ENCODE data around the gene KRT77. TPM values are rescaled to one million over a fixed set of nuclear protein-coding genes. Genes with fewer than 3 reads are reported as not detected.

Gene KRT77
- total RNA-seq, 1 experiment from 2014 or later = not detected

DNA sequence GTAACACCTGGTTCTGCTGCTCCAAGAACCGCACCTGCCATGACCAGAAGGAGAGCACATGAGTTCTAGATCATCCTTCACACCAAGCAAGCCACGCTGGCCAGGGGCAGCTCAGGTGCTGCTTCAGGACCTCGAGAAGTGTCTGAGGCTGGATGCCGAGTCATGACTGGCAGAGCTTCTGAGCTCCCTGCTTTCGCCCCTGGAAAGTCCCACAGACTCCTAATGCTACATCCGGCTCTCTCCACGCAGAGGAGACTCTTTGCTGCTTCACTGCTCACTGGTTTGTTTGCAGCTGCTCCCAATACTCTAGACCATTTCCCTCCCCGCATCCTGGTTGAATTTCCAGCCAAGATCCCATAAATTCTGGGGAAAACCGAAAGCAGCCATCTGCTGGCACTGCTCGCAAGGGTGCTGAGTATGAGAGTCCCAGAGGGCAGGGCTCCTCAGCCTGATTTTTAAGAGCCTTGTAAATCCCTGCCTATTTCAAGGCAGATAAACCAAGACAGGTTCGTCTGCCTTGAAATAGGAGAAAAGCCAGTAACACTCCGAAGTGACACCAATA lies 52.7 kb downstream of the KRT77 start:
- DNase-seq (ENCODE audit: low read depth, low spot score) = no peak

DNA sequence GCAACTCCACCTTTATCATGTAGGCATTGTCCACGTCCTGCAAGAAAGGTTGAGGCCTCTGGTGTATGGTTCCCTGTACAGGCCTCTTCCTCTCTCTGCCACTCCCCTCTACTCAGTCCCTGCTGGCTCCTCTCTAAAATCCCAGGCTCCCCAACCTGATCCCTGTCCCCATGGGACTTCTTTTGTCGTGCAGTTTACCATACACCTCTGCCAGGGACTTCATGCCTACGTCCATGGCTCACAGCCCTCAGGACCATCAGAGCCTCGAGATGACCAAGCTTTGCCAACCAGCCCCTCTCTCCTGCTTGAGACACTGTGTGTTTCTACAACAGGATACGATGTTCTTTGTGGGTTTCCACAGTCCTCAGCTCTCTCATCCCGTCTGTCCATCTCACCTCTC lies 54.3 kb downstream of the KRT77 start:
- in situ Hi-C loops (cut with HindIII; ENCODE audit: low pct_unique_long_range_greater_than_20kb, low sequenced_read_pairs) = loop anchor here (25.0 kb wide), 1 partner anchor 138 kb away; the partner anchor contains the start of genes KRT3 and KRT76

More for the DNA sequence above, 52.7 kb downstream of the KRT77 start:
- in situ Hi-C loops (cut with HindIII; ENCODE audit: low pct_unique_long_range_greater_than_20kb, low sequenced_read_pairs) = no loop called here

DNA sequence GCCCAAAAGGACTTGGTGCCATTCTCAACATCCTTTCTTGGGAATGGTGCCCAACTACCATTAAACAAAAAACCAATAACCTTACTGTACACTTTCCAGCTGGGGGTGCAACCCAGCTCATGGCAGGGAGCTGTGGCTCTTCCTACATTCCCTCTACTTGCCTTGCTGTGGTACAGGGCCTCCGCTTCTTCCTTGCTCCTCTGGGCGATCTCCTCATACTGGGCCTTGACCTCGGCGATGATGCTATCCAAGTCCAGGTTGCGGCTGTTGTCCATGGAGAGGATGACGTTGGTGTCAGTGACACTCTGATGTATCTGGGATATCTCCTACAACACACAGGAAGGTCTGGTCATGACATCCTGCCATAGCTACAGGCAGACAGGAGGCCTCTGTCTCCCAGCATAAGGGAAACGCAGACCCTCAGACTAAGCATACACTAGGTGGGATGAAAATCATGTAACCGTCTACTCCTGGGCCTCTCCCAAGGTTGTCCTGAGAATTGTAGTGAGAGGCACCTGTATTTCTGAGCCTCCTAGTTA lies 55.2 kb downstream of the KRT77 start:
- DNase-seq (ENCODE audit: low read depth, low spot score) = no peak
- in situ Hi-C loops (cut with HindIII; ENCODE audit: low pct_unique_long_range_greater_than_20kb, low sequenced_read_pairs) = loop anchor here (25.0 kb wide), 1 partner anchor 139 kb away; the partner anchor contains the start of genes KRT3 and KRT76

More for the DNA sequence above, 54.3 kb downstream of the KRT77 start:
- DNase-seq (ENCODE audit: low read depth, low spot score) = no peak

DNA sequence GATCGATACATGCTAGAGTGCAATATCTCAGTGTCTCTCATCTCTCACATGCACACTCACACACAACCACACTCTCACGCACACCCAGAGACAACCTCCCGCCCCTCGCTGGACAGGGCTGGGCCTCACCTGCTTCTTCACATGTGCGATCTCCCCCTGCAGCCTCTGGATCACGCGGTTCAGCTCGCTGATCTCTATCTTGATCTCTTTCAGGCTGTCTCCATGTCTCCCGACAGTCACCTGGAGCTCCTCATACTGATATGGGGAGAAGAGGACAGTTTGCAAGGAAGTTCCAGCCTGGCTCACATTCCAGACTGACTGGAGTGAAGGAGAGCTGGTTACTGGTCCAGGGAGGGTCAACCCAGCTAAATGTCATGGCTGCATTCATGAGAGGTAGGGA lies 55.7 kb downstream of the KRT77 start:
- DNase-seq (ENCODE audit: low read depth, low spot score) = no peak
- in situ Hi-C loops (cut with HindIII; ENCODE audit: low pct_unique_long_range_greater_than_20kb, low sequenced_read_pairs) = loop anchor here (25.0 kb wide), 1 partner anchor 140 kb away; the partner anchor contains the start of genes KRT3 and KRT76

DNA sequence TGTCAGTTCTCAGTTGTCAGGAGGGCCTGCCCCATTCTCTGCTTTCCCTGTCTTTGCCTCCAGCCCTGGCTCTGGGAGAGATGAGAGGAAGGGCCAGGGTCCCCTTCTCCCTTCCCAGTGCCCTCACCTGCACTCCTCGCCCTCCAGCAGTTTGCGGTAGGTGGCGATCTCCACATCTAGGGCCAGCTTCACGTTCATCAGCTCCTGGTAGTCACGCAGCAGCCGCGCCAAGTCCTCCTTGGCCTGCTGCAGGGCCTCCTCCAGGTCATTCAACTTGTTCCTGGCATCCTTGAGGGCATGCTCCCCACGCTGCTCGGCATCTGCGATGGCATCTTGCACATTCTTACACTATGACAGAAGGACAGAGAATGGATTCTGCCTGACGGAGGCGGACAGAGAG lies 56.7 kb downstream of the KRT77 start:
- in situ Hi-C loops (cut with HindIII; ENCODE audit: low pct_unique_long_range_greater_than_20kb, low sequenced_read_pairs) = loop anchor here (25.0 kb wide), 1 partner anchor 141 kb away; the partner anchor contains the start of genes KRT3 and KRT76
- no peak for DNase-seq (ENCODE audit: low read depth, low spot score)

DNA sequence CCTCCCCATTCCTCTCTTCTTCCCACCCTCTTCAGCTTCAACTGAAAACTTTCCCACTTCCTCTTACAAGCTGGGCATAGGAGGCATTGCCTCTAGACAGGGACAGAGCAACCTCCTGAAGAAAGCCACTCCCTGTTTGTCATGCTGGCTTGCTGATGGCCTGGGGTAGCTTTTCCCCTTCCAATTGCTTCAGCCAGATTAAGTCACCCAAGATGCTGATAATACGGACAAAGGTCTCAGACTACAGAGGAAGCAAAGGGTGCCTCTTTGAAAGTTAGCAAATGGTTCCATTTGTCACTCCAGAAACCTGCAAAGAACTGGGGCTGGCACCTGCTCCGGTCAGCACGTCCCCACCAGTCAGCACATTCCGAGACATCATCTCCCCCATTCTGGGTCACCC lies 57.3 kb downstream of the KRT77 start:
- no peak for DNase-seq (ENCODE audit: low read depth, low spot score)
- in situ Hi-C loops (cut with HindIII; ENCODE audit: low pct_unique_long_range_greater_than_20kb, low sequenced_read_pairs) = loop anchor here (25.0 kb wide), 1 partner anchor 141 kb away; the partner anchor contains the start of genes KRT3 and KRT76

DNA sequence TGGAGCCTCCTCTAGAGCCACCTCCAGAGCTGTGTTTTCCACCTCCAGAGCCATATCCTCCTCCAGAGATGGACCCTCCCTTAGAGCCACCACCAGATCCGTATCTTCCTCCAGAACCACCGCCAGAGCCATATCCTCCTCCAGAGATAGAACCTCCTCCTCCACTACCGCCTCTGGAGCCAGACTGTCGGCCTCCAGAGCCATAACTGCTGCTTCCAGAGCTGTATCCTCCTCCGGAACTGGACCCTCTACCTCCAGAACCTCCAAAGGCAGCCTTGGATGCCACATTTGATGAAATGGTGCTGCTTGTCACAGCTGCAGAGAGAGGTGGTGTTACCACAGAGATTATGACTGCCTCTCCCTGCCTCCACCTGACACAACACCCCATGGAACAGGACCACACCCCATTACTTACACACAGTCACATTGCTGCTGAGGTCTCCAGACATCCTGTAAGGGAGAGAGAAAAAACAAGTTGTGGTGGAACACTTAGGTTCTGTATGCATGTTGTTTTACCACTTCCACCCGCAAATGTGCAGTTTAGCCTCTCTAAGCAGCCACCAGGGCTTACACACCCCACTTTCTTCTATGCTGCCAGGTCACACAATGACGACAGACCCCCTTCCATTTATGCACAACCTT lies 58.1 kb downstream of the KRT77 start:
- in situ Hi-C loops (cut with HindIII; ENCODE audit: low pct_unique_long_range_greater_than_20kb, low sequenced_read_pairs) = loop anchor here (25.0 kb wide), 1 partner anchor 142 kb away; the partner anchor contains the start of genes KRT3 and KRT76
- no peak for DNase-seq (ENCODE audit: low read depth, low spot score)

DNA sequence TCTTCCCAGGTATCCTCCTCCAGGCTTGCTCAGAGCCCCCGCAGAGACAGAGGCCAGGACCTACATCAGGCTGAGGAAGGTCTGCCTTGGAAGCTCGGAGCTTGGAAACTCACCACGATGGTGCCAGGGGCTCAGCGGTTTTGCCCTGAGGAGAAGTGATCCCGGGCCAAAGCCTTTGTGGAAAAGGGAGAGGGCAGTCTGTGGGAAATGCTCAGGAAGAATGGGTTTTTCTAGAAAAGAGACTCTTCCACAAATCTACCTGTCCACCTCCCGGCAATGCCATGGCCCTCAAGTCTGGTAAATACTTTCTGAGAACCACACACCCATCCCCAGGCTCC lies 59.3 kb downstream of the KRT77 start:
- DNase-seq (ENCODE audit: low read depth, low spot score) = no peak
- in situ Hi-C loops (cut with HindIII; ENCODE audit: low pct_unique_long_range_greater_than_20kb, low sequenced_read_pairs) = loop anchor here (25.0 kb wide), 1 partner anchor 143 kb away; the partner anchor contains the start of genes KRT3 and KRT76

DNA sequence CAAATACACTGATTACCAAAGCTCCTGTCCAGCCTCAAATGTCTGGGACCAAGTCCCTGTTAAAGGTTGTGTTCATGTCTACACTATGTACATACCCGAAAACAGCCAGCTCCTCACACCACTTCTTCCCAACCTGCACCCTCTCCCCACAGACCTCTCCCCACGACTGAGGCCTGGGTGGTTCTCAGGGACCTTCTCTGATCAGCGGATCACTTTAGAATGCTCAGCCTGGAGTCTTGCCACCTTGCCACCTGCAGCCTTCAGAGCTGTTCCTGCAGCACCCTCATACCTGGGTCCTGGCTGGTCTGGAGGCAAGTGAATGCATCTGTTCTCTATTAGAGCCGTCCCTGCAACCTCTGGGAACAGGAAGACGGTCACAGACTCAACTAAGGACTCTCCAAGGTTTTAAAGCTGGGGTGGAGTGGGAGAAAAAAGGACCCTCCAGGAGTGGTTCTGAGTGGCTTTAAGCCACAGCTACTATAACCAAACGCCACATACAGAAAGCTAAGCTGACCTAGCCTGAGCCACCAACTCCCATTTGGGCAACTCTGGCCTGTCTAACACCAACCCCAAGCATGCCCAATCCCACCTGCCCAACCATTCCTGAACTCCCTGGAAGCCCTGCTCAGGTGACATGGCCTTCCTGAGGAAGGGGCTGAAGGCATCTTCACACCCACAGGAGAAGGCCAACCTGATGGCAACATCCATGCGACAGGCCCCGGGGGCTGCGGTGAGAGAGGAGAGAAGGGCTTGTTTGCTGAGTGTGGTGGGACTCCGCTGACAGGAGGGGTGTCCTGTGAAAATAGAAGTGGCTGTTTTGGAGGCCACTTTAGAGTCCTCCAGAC lies 59.9 kb downstream of the KRT77 start:
- in situ Hi-C loops (cut with HindIII; ENCODE audit: low pct_unique_long_range_greater_than_20kb, low sequenced_read_pairs) = loop anchor here (25.0 kb wide), 1 partner anchor 144 kb away; the partner anchor contains the start of genes KRT3 and KRT76
- DNase-seq (ENCODE audit: low read depth, low spot score) = no peak

DNA sequence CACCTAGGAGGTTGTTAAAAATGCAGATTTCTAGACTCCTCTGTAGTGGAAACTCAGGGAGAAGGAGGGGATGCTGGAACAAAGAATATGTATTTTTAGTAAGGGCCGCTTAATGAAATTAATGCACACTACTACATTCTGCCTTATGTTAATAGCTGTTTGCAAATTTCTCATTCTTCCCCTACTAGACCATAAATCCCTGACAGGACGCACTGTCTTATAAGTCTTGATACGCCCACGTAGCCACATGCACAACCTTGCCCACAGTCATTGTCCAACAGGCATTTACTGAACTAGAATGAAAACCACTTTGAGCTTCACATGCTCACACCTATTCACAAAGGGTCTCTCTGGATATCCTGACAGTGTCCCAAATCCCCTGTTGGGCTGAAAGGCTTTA lies 61.9 kb downstream of the KRT77 start:
- in situ Hi-C loops (cut with HindIII; ENCODE audit: low pct_unique_long_range_greater_than_20kb, low sequenced_read_pairs) = loop anchor here (25.0 kb wide), 1 partner anchor 146 kb away; the partner anchor contains the start of genes KRT3 and KRT76
- DNase-seq (ENCODE audit: low read depth, low spot score) = no peak

Other genes with a start within 250 kb of the KRT77 start
- gene KRT6C, start 229.7 kb downstream of the KRT77 start, total RNA-seq (2014; rRNA removed; shearing (Covaris generic)) = not detected in 2 replicates
- gene KRT6A, start 210.3 kb downstream of the KRT77 start, total RNA-seq (2014; rRNA removed; shearing (Covaris generic)) = not detected in 2 replicates
- gene KRT5, start 183.1 kb downstream of the KRT77 start, total RNA-seq (2014; rRNA removed; shearing (Covaris generic)) = not detected in 2 replicates
- not detected in 2 replicates for gene KRT71, start 150.4 kb downstream of the KRT77 start, total RNA-seq (2014; rRNA removed; shearing (Covaris generic))
- not detected in 2 replicates for gene KRT74, start 129.7 kb downstream of the KRT77 start, total RNA-seq (2014; rRNA removed; shearing (Covaris generic))
- not detected in 2 replicates for gene KRT72, start 102.1 kb downstream of the KRT77 start, total RNA-seq (2014; rRNA removed; shearing (Covaris generic))
- gene KRT73, start 85.0 kb downstream of the KRT77 start, total RNA-seq (2014; rRNA removed; shearing (Covaris generic)) = not detected in 2 replicates
- not detected in 2 replicates for gene KRT2, start 51.3 kb downstream of the KRT77 start, total RNA-seq (2014; rRNA removed; shearing (Covaris generic))
- not detected in 2 replicates for gene KRT1, start 23.1 kb downstream of the KRT77 start, total RNA-seq (2014; rRNA removed; shearing (Covaris generic))
- gene KRT76, start 73.8 kb upstream of the KRT77 start, total RNA-seq (2014; rRNA removed; shearing (Covaris generic)) = not detected in 2 replicates
- not detected in 2 replicates for gene KRT3, start 92.6 kb upstream of the KRT77 start, total RNA-seq (2014; rRNA removed; shearing (Covaris generic))
- gene KRT4, start 110.6 kb upstream of the KRT77 start, total RNA-seq (2014; rRNA removed; shearing (Covaris generic)) = not detected in 2 replicates
- not detected in 2 replicates for gene KRT79, start 130.8 kb upstream of the KRT77 start, total RNA-seq (2014; rRNA removed; shearing (Covaris generic))
- 0.34 TPM in 1 of 2 replicates, not detected in the other for gene KRT78, start 145.5 kb upstream of the KRT77 start, total RNA-seq (2014; rRNA removed; shearing (Covaris generic))
- 0.96 TPM in 1 of 2 replicates, not detected in the other for gene KRT8, start 201.6 kb upstream of the KRT77 start, total RNA-seq (2014; rRNA removed; shearing (Covaris generic))
- 1.0 and 1.6 TPM in 2 replicates for gene KRT18, start 245.6 kb upstream of the KRT77 start, total RNA-seq (2014; rRNA removed; shearing (Covaris generic))